ENCODE results near the gene RFX3.

RFX3 gene

DNA sequence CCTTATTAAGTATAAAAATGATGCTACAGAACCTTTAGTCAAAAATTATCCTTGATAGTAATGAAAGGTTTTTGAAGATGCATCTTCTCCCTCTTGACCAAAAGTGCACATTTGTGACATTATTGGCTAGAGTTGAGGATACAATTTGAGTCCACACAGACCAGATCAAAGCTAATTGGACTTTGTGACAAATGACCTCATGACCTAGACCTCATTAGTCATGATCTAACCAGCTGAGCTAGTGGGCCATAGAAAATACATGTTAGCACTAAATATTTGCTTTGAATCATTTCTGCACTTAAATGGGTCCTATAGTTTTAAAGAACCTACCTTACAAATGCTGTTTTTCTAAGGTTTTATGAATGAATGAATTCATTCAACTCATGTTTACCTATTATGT is 182.1 kb downstream of the RFX3 start:
- TF ChIP-seq, protein P1, sequence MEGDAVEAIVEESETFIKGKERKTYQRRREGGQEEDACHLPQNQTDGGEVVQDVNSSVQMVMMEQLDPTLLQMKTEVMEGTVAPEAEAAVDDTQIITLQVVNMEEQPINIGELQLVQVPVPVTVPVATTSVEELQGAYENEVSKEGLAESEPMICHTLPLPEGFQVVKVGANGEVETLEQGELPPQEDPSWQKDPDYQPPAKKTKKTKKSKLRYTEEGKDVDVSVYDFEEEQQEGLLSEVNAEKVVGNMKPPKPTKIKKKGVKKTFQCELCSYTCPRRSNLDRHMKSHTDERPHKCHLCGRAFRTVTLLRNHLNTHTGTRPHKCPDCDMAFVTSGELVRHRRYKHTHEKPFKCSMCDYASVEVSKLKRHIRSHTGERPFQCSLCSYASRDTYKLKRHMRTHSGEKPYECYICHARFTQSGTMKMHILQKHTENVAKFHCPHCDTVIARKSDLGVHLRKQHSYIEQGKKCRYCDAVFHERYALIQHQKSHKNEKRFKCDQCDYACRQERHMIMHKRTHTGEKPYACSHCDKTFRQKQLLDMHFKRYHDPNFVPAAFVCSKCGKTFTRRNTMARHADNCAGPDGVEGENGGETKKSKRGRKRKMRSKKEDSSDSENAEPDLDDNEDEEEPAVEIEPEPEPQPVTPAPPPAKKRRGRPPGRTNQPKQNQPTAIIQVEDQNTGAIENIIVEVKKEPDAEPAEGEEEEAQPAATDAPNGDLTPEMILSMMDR (IDR thresholded peaks at IDR 0.05; ENCODE audit: insufficient read depth, low read length, missing control alignments), result no peak
- ChIA-PET CTCF (interaction anchor here (0.5 kb wide), 1 partner anchor 1644 kb away, joined by 4 read pairs; no protein-coding TSS in a partner anchor), POLR2A (no interaction called here)
- DNase-seq (ENCODE audit: low read depth, low spot score), result no peak
- no peak overlapping the region for H3K4me3 ChIP-seq (ENCODE audit: low read depth, low read length)

DNA sequence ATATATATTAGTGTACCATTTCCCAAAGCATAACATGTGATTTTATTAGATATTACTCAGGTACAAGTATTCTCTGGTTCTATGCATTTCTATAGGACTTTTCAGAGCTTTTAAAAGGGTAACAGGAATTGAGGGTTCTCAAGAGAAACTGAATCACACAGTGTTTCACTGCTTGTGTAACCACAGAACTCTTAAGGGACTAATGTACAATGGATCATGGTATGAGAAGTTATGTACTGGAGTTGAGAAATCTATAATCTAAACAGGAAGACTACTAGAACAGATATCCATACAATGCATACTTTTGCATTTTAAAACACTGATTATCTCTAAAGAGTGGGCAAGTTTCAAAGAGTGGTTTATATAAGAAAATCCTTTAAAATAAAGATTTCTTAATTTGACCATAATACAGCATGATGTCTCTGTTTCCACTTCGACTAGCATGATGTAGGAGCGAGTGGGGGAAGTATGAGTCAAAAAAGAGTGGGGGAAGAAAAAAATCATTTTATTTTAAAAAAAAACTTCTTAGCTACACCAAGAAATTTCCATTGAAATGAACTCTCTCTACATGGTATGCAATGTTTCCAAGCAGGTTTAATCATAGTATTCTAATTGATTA is 183.5 kb downstream of the RFX3 start:
- ChIA-PET CTCF (interaction anchor here (0.9 kb wide), 1 partner anchor 39 kb away, joined by 3 read pairs; no protein-coding TSS in a partner anchor), POLR2A (no interaction called here)
- no peak overlapping the region for H3K4me3 ChIP-seq (ENCODE audit: low read depth, low read length)
- DNase-seq (ENCODE audit: low read depth, low spot score), result no peak
- TF ChIP-seq, protein P1 (IDR thresholded peaks at IDR 0.05; ENCODE audit: insufficient read depth, low read length, missing control alignments), result no peak

DNA sequence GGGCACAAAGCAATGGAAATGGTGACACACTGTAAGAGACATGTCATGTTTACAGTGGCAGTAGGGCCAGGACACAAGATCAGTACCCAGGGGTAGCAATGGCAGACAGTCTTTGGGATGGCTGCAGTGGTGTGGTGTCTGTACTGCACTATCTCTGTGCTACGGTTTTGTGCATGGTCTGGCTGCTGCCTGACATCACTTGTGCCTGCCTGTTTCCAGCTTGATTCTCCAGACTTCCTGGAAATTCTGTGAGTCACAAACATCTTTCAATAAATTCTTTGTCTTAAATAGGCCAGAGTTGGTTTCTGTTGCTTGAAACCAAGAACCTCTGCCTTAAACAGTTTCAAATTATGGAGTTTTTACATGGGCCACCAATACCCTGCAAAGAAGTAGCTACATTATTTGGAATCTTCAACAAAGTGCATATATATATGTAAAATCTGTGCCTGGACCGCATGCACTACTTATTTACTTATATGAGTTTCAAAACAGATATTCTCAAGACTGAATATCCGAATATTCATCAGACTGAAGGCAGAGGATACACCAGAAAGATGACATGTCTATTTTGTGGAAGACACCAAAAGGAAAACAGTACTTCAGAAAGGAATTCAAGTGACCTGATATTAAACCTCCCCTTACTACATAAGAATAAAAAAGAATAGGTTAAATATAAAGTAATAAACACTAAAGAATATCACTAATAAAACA is 188.1 kb downstream of the RFX3 start:
- TF ChIP-seq, protein P1 (IDR thresholded peaks at IDR 0.05; ENCODE audit: insufficient read depth, low read length, missing control alignments), result no peak
- ChIA-PET CTCF (interaction anchor here (1.0 to 1.1 kb wide), 2 partner anchors 103 kb away, joined by 3 read pairs; no protein-coding TSS in a partner anchor), POLR2A (no interaction called here)
- DNase-seq (ENCODE audit: low read depth, low spot score), result no peak
- H3K4me3 ChIP-seq (ENCODE audit: low read depth, low read length), result no peak overlapping the region

DNA sequence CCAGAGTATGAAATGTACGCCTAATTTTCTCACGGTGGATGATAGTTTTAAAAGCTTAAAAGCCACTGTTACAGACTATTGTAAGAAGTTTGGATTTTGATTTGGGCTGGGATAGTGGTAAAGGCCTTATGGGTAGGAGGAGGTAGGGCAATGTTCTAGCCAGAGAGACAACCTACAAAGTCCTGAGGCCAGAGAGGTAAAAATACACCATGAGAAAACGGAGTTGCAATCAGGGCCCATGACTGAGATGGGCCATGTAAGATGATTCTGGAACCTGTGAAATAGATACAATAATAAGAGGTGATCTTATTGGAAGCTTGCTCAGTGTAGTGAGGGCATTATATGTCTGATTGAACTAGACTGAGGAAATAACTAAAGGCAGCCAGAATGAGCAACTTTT is 188.8 kb downstream of the RFX3 start:
- ChIA-PET CTCF (interaction anchor here (1.0 kb wide), 1 partner anchor 104 kb away, joined by 3 read pairs; no protein-coding TSS in a partner anchor), POLR2A (interaction anchor here (0.7 kb wide), 1 partner anchor 1035 kb away, joined by 3 read pairs; no protein-coding TSS in a partner anchor)
- DNase-seq (ENCODE audit: low read depth, low spot score), result no peak
- no peak overlapping the region for H3K4me3 ChIP-seq (ENCODE audit: low read depth, low read length)
- TF ChIP-seq, protein P1 (IDR thresholded peaks at IDR 0.05; ENCODE audit: insufficient read depth, low read length, missing control alignments), result no peak

DNA sequence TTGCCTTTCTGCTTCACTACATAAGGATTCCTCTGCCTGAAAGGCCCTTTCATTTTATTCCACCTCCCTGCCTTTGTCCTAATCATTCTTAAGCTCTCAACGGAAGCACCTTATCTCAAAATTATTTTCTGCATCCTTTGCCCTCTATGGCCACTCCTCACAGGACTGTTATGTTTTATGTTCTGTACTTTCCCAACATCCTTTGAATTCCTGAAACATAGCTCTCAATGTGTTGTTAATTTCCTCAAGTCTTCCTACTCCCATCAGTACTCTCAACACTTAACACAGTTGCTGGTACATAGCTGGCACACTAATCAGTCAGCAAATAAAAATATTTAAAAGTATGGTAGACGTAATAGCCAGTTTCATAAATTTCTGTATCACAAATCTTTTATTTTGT is 193.0 kb downstream of the RFX3 start:
- POLR2A ChIA-PET, result no interaction called here
- no peak overlapping the region for H3K4me3 ChIP-seq (ENCODE audit: low read depth, low read length)
- CTCF ChIA-PET, result no interaction called here
- TF ChIP-seq, protein P1 (IDR thresholded peaks at IDR 0.05; ENCODE audit: insufficient read depth, low read length, missing control alignments), result no peak
- no peak for DNase-seq (ENCODE audit: low read depth, low spot score)

DNA sequence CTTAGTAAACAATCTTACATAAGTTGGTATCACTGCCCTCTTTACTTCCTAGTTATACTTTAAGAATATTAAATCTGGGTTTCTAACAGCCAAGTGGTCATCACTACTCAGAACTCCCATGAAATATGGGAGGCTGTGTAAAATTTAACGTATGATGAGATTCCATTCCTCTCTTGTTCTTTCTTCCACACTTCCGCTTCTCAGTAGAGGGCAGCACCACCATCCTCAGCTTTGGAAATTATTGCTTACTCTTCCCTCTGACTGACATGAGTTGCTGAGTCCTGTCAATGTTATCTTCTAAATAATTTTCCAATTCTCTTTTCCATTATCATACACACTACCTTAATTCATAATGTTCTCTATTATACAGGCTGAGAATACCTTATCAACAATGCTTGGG is 194.0 kb downstream of the RFX3 start:
- POLR2A ChIA-PET, result no interaction called here
- TF ChIP-seq, protein P1 (IDR thresholded peaks at IDR 0.05; ENCODE audit: insufficient read depth, low read length, missing control alignments), result no peak
- DNase-seq (ENCODE audit: low read depth, low spot score), result no peak
- H3K4me3 ChIP-seq (ENCODE audit: low read depth, low read length), result no peak overlapping the region
- CTCF ChIA-PET, result interaction anchor here (1.0 to 1.6 kb wide), 2 partner anchors 26 to 109 kb away, joined by 3 to 5 read pairs; no protein-coding TSS in a partner anchor
